HG03460 (cell line): ENCODE results near the gene SLC1A5.

ENCODE experiments used
- ATAC-seq: cut with Tn5 transposase; IDR thresholded peaks from one replicate; pipeline ENCODE4 v1.9.1; 2021; ENCODE audit not compliant: unreplicated experiment

The SLC1A5 gene

DNA sequence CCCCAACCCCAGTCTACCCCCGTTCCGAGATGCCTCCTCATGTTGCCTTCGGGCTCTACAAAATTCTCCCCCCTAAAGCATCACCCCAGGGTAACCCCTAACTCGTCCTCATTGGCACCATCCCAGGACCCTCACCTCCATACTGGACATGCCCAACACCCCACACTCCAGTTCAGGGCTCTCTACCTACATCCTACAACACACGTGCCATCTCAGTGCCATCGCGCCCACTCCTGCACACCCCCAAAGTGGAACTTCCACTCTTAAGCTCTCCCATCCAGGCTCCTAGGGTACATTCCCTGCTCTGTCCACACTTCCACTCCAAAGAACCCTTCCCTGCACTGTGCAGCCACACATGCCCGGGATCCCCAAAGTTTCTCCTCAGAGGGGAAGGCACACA is 43.4 kb downstream of the SLC1A5 start:
- no peak for ATAC-seq

GRCh38 chr19:46744005-46744691 is 44.2 kb downstream of the SLC1A5 start:
- ATAC-seq, result no peak

GRCh38 chr19:46742926-46743480 is 45.4 kb downstream of the SLC1A5 start:
- no peak for ATAC-seq

DNA sequence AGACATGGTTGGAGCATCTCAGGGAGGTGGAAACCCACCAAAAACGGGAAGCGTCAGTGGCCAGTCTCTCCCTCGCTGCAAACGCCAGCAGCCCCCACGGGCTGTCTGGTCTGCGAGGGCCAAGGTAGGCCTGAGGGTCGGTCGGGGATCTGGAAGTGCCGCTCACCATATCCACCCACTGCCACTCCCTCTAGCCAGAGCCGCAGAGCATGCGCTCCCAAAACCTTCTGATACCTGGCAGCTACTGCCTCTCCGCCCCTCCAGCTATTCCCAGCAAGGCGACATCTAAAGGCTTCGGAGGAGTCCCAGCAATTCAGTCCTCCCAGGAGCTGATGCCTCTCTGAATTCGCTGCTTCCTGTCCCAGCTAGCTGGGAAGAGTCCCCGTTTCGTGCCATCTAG is 46.9 kb downstream of the SLC1A5 start:
- ATAC-seq, result no peak

DNA sequence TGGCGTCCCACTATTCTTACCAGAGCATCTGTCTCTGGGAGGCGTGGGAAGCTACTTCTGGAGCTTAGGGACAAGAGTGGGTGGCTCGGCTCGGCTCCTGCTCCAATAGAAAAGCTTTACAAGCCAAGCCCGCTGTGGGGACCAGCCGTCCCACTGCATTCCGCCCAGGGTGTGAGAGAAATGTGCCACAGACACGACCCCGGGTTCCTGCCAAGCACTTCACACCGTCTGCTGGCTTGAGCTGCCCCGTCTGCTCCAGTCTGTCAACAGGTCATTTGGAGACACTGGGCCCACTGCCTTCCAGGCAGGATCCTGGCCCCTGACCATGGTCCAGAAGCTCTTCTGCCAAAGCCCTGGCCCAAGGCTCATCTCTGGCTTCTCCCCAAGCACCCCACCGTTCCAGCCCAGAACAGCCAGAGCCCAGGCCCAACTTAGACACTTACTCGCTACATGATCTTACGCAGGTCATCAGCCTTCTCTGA is 49.1 kb downstream of the SLC1A5 start:
- no peak for ATAC-seq

DNA sequence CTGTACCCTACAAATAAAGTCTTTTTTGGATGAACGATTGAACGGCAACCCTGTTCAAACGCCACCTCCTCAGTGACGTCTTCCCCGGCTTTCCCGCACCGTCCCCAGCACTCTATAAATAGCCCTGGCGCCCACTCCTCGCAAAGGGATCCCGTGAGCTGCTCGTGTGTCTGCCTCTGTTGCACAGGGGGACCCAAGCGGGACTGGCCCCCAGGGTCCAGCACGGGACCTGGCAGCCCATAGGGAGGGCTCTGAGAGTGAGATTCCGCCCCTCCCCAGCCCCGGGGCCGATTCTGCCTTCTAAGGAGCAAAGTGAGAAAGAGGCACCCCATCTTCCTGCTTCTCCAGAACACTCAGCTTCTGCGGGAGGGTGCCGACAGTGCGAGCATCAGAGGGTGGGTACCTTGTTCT is 50.6 kb downstream of the SLC1A5 start:
- no peak for ATAC-seq

GRCh38 chr19:46737298-46737654 is 51.1 kb downstream of the SLC1A5 start:
- ATAC-seq, result no peak

DNA sequence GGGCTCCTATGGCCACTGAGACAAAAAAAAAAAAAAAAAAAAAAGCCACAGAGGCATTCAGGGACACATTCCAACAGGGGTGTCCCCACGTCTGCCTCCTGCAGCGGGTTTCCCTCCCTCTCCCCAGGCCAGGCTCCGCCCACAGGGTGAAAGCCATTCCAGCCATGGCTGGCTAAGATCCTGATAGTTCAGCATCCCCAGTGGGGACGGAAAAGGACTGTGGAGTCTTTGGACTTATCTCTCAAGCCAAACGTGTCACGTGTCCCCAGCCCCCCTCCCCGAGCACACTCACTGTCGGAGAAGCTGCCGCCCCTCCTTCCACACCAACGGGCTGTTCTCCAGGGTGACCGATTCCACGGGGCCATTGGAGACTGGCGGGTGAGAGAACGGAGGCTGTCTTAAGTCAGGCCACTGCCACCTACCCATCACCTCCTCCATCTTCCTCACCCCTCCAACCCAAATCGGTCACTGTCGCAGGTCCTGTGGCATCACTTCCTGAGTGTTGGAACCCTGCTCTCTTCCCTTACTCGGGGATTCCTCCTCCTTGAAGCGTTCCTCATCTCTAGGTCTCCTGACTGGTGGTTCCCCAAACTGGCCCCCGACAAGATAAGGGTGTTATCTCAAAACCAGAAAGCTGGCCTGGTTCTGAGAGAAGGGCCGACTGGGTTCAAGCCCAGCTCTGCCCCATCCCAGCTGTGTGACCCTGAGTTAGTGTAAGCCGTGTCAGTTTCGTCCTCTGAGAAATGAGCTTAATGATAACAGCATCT is 51.7 kb downstream of the SLC1A5 start:
- no peak for ATAC-seq

- ATAC-seq, result no peak
Observed at GRCh38 chr19:46733690-46734292, 54.6 kb downstream of the SLC1A5 start.

GRCh38 chr19:46732966-46733689 is 55.3 kb downstream of the SLC1A5 start:
- no peak for ATAC-seq

GRCh38 chr19:46732172-46732938 is 56.0 kb downstream of the SLC1A5 start:
- ATAC-seq, result no peak

GRCh38 chr19:46731584-46731983 is 56.8 kb downstream of the SLC1A5 start:
- ATAC-seq, result no peak

DNA sequence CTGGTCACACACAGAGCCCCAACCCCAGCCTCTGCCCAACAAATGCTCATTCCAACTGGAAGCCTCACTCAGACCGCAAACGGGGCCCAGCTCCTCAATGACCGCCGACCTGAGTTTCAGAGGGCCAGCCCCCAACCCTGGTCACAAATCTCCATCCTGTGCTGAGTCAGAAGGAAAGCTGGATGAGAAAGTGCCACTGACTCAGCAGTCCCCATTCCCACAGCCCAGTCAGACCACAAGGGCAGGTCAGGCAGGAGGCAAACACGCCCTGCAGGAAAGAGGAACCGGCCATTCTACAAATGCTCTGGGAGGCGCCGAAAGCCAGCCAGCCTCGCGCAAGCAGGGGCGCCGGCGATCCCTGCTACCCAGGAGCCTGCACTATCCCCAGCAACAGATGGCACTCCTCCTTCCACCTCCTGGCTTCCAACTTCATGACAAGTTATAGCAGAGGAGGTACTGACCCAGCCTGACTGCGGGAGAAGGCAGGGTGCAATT is 57.3 kb downstream of the SLC1A5 start:
- ATAC-seq, result no peak

DNA sequence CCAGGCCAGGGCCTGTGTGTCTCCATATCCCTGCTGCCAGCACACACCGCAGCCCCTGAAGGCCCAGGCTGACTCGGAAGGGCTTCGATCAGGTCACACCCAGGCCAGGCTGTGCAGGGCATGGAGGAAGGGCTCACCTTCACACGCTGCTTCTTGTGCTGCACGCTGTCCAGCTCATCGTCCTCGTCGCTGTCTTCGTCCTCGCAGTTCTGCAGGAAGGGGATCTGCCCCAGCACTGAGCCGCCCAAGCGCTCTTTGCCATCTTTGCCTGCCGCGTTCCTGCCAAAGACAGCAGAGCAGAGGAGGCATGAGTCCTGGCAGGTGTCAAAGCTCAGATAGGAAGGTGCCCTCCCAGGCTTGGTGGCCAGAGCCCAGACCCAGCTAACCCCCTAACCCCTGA is 57.8 kb downstream of the SLC1A5 start:
- ATAC-seq, result no peak

DNA sequence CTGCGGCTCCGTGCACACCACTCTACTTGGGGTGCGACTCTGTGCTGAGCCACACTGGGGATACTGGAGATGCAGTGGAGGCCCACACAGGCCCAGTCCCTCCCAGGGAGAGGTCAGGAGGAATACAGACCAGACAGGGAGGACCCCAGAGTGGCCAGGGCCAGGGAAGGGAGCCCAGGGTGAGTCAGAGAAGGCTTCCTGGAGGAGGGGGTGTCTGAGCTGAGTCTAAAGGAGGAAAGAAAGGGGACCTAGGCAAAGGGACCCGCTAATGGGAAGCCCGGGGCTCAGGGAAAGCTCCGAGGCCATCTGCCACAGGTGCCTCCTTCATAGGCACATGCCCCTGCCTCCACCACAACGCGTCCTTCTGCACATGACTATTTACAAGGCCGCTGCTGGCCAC is 58.2 kb downstream of the SLC1A5 start:
- ATAC-seq, result no peak

GRCh38 chr19:46729696-46730095 is 58.7 kb downstream of the SLC1A5 start:
- ATAC-seq, result no peak

GRCh38 chr19:46728693-46729339 is 59.6 kb downstream of the SLC1A5 start:
- ATAC-seq, result no peak

GRCh38 chr19:46728208-46728607 is 60.2 kb downstream of the SLC1A5 start:
- no peak for ATAC-seq

GRCh38 chr19:46727757-46728156 is 60.6 kb downstream of the SLC1A5 start:
- no peak for ATAC-seq
